ENCODE measurements around the gene FOXD1. TPM values are rescaled to one million over a fixed set of nuclear protein-coding genes. Genes with fewer than 3 reads are reported as not detected.

FOXD1 gene
- total RNA-seq, 1 donor from 2014 or later = 5.1 TPM

DNA sequence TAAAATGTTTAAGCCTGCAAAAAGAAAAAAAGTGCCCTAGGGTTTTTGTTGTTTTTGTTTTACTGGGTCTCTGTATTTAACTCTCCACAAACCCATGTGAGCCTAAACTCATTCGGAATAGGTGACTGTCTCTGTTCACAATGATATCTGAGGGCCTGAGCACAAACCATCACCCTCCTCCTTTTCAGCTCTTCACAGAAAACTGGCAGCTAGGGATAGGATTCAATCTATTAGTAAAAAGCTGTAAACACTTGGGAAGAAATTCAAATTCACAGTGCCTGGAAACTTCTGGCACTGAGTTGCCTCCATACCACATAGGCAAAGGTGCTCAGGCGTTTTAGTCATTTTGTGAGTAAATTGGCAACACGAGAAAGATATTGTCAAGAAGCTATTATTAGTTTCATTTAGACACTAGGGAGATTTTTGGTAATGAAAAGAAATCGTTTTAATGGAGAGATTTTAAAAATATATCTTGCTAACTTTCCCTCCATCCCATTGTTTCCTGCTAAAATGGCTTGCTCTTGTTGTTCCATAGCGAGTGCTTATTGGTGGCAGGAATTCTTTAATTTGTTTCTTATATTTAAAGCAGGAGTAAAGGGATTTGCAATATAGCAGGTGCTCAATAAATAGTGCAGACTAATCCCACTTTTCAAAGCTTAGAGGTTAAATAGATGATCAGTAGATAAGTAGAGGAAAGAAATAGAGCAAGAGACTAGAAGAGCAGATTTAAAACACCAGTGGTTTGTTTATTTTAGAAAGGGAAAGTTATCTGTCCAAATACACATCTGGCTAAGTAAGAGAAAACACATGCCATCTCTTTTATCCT is 9.7 kb downstream of the FOXD1 start:
- no peak for DNase-seq

- peak; percentile 34 for DNase-seq
These were observed 10.6 kb downstream of the FOXD1 start for GRCh38 chr5:73437777-73438644.

GRCh38 chr5:73437101-73437776 is 11.3 kb downstream of the FOXD1 start:
- DNase-seq = peak; percentile 68

DNA sequence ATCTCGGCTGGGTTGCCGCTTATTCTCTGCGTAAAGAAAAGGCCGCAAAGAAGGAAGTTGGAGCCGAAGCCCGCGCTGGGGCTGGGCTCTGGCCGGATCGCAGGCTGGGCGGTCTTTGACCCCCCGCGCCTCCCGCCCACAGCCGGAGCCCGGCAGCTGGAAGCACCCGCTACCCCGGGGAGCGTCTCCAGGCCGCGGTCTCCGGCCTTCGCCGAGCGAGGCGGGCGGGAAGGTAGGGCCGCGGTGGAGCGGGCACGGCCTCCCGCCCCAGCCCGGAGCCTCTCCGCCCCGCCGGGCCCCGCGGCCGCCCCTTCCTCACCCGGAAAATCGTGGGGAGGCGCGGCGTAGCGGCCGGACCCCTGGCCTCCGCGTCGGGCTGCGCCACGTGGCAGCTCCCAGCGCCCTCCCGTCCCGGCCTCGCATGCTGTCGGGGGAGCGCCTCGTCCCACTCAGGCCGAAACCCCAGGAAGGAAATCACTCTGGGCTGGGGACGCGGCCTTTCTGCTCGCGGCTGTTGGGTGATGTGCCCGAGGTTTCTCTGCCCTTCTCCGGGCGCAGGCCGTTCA is 12.0 kb downstream of the FOXD1 start:
- DNase-seq = no peak

- peak; percentile 35 for DNase-seq
These were observed 12.6 kb downstream of the FOXD1 start for GRCh38 chr5:73435759-73436534.

GRCh38 chr5:73434907-73435306 is 13.7 kb downstream of the FOXD1 start:
- DNase-seq = no peak

DNA sequence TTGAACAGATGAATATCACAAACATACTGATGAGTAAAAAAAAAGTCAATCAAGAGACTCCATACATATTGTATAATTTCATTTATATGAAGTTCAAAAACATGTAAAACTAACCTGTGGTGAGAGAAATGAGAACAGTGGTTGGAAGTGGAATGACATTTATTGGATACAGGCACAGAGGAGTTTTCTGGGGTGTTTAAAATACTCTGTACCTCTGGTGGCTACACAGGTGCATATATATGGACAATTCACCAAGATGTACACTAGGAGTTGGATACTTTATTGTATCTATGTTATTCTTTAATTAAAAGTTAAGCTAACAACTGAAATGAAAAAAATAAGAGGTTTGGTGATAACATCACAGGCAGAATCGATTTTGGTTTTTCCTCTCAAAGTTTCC is 14.1 kb downstream of the FOXD1 start:
- no peak for DNase-seq

- no peak for DNase-seq
These were observed 14.6 kb downstream of the FOXD1 start for GRCh38 chr5:73433982-73434342.

GRCh38 chr5:73433272-73433981 is 15.2 kb downstream of the FOXD1 start:
- DNase-seq = no peak

DNA sequence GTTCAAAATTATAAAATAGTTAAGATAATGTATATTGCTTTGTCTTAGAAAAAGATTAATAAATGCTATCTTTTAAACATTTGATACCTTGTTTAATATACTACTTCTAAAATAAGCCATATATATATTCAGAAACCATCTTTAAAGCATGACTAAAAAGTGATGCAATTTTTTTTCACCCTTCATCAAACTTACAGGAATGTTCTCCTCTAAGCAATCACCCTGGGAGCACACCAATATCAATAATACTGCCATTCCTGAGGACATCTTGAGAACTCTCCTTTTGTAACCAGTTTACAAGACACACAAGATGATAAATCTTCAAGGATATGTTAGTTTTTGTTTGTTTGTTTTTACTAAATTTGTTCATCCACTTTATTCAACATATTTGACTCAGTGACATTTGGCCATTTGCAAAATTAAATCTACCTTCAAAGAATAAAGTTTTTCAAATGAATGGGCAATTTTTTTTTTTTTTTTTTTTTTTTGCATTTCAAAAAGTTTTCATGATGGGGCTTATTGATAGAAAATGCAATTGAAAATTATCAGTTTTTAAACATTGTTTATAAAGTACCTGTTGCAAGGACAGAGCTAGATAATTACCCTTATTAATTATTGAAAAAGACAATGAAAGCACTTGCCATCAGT is 17.2 kb downstream of the FOXD1 start:
- DNase-seq = no peak

DNA sequence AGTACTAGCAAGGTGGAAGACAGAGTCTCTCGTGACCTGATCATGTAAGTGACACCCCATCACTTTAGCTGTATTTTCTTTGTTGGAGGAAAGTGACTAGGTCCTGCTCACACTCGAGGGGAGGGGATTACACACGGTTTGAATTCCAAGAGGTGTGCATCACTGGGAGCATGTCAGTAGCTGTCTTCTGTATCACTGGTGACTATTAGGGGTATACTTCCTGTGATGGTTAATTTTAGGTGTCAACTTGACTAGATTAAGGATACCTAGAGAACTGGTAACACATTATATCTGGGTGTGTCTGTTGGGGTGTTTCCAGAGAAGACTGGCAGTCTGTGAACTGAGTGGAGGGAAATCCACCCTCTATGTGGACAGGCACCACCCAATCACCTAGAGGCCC is 22.5 kb downstream of the FOXD1 start:
- DNase-seq = no peak

DNA sequence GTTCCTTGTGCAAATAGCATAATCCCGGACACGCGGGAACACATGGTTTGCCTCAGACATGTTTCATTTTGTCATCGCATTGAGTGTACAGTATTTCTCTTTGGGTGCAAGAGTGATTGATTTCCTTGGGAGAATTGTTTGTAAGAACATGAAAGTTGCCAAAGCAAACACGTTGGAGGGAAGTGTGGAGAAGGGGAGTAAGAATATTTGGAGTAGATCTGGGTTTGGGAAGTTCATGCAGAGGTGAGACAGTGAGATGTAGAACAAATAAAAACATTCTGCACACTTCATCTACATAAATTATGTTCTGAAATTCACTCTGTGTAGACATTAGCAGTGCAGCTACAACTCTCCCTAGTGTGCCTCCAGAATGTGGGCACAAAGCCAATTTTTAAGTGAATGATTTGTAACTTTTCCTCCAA is 24.0 kb downstream of the FOXD1 start:
- peak; percentile 81 for DNase-seq

DNA sequence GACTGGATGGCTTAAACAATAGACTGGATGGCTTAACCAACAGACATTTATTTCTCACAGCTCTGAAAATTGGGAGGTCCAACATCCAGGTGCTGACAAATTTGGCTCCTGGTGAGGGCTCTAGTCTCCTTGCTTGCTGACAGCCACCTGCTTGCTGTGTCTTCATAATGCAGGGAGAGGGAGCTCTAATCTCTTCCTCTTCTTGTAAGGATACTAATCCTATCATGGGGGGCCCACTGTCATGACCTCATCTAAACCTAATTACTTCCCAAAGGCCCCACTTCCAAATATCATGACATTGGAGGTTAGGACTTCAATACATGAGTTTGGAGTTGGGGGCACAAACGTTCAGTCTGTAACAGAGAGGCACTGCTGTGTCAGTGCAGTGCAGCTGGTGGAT is 26.4 kb downstream of the FOXD1 start:
- DNase-seq = no peak

DNA sequence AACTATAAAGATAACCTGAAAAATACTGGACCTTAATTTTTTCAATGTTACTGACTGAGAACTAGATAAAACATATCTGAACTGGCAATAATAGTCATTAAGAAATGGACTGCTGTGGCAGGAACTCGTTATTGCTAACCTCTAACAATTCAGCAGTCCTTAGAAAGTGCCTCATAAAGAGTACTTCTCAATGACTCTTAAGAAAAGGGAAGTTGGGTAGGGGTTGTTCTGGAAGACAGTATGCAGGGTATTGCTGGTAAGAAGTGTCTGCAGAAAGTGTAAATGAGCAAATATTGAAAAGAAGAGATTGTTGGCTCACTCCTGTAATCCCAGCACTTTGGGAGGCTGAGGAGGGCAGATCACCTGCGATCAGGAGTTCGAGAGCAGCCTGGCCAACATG is 27.9 kb downstream of the FOXD1 start:
- DNase-seq = no peak

- DNase-seq = peak; percentile 89
These were observed 28.8 kb downstream of the FOXD1 start for GRCh38 chr5:73419465-73420390.

GRCh38 chr5:73419117-73419464 is 29.5 kb downstream of the FOXD1 start:
- no peak for DNase-seq

- DNase-seq = peak; percentile 47
These were observed 30.3 kb downstream of the FOXD1 start for GRCh38 chr5:73418244-73418691.

GRCh38 chr5:73417303-73418034 is 31.1 kb downstream of the FOXD1 start:
- peak; percentile 90 for DNase-seq

- no peak for DNase-seq
These were observed 33.0 kb downstream of the FOXD1 start for GRCh38 chr5:73415617-73416016.
